NCI-H1694 (cell line): ENCODE data around the gene CHST15.

Experiments
- DNase-seq: peaks from one replicate; lab custom pipeline; 2025; lab: John Stamatoyannopoulos, UW

CHST15 gene

DNA sequence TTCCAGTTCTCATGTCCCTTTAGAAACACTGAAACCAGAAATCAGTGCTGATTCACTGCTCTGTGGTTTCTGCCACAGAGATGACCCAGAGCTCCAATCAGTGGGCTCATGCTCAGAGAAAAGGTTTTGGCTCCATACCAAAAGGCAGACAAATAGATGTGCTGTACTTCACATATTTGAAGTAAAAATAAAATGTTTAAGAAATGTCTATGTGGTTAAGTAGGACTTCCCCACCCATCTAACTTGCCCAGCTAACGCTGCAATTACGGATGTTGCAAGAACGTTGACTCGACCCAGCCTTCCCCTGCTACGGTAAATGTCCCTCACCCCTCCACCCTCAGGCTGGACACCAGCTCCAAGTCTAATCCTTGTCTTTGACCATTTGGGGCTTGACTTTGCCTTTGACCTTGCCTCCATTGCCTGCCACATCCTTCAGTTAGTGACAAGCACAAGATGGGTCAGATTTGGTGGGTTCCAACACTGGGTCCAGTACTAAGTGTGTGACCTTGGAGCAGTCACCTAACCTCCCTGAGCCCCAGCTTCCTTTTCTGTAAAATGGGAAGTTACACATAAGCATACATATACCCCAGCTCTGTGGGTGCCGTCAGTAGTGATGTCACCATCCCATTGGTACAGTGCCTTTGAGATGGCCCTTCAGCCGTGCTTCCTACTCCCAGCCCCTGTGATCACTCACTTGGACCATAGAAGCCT lies 95.8 kb downstream of the CHST15 start:
- DNase-seq, result no peak

- no peak for DNase-seq
Measured at GRCh38 chr10:123997013-123997412, 96.4 kb downstream of the CHST15 start.

GRCh38 chr10:123996302-123996701 lies 97.1 kb downstream of the CHST15 start:
- no peak for DNase-seq

- no peak for DNase-seq
Measured at GRCh38 chr10:123995461-123996131, 97.8 kb downstream of the CHST15 start.

GRCh38 chr10:123995082-123995460 lies 98.3 kb downstream of the CHST15 start:
- DNase-seq, result no peak

DNA sequence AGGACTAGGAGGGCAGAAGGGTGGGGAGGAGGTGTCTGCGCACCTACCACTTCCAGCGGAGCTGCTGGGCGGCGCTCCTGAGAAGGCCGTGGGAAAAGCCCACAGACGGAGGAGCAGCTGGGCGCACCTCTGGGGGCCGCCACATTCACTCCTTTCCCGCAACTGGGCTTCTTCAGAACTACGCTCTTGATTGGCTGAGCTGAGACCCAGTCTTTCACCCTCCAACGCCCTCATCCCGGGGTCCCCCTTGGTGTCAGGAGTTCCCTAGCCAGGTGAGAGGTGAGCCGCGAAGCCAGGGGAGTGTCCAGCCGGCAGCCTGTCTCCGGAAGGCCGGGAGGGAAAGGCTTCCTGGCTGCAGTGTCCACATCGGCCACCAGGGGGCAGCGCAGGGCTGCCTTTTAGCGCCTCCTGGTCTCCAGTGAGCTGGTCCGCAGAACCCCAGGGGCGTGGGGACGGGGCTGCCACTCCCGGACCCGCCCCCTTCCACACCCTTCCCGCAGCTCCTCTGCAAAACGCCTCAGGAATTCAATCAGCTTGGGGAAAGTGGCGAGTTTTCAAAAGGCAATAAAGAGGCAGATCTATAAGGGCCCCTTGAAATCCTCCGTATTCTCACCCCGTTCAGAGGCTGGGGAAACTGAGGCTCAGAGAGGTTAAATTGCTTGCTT lies 98.8 kb downstream of the CHST15 start:
- peak; percentile 13 for DNase-seq

DNA sequence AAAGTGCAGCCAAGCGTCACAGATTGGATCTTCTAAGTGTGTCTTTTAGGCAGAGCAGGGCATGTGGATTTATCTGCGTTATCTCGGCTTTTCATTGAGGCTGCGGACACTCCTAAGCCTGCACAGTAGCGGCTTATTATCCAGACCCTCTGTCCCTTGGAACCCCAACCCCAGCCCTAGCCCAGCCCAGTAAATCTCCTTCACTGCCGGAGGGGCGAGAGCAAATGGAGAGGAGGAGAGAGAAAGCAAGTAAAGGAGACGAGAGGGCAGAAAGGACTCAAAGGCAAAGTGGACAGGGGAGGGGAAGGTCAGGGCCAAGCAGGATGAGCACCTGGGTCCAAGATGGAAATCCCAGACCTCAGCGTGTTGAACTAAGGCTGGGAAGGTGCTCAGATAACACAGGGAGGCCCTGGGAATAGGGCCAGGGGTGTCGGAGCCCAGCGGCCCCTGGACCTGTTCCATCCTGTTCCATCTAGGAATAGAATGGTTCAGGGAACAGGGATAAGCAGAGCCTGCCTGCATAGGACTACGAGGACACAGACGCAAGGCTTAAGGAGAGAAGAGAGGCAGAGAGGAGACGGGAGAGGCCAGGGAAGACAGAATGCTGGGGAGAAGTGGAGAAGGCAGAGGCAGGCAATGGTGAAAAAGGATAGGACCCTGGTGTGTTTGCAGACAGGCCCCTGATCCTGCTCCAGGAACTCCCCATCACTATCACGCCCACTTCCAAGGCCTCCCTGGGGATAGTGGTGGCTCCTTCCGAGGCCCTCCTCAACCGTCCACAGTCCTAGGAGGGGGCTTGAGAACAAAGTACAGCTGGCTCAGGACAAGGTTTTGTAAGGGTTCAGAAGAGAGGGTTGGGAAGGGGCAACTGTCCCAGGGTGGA lies 99.6 kb downstream of the CHST15 start:
- DNase-seq, result no peak

DNA sequence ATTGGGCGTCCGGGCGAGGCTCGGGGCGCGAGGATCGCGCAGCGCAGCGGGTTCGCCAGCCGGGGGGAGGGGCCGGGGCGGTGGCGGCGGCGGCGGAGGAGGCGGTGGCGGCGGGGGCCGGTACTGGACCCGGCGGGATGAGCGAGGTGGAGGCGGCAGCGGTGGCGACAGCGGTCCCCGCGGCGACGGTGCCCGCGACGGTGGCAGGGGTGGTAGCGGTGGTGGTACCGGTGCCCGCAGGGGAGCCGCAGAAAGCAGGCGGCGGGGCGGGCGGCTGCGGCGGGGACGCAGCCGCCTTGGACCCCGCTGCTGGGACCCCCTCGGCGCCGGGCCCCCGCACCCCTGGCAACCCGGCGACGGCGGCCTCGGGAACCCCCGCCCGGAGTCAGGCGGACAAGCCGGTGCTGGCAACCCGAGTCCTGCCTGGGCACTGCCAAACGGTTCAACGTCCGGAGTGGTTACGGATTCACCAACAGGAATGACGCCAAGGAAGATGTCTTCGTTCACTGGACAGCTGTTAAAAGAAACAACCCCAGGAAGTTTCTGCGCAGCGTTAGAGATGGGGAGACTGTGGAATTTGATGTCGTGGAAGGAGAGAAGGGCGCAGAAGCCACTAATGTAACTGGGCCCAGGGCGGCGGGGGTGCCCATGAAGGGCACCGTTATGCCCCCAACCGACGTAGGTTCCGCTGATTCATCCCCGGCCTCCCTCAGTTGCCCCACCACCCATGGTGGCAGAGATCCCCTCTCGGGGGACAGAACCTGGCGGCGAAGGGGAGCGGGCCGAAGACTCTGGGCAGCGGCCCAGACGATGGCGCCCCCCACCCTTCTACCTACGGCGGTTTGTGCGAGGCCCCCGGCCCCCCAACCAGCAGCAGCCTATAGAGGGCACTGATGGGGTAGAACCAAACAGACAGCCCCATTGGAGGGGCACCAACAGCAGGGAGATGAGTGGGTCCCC lies 101.5 kb downstream of the CHST15 start:
- DNase-seq, result no peak

DNA sequence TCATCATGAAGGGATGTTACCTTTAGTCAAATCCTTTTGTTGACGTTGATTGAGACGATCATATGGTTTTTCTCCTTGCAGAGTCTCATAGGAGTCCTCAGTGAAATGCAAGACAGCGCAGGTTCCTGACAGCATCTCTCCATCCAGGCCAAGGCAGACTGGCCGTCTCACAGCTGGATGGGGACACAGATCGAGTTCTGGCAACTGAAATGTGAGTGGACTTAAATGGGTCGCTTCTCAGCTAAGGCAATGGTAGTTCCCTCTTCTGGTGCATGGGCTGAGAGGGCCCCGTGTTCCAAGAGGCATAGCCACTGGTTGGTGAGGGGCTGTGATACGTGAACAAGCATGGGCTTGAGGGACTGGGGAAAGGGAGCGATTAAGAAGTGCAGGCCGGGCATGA lies 102.5 kb downstream of the CHST15 start:
- DNase-seq, result no peak

GRCh38 chr10:123988694-123989093 lies 104.7 kb downstream of the CHST15 start:
- no peak for DNase-seq

DNA sequence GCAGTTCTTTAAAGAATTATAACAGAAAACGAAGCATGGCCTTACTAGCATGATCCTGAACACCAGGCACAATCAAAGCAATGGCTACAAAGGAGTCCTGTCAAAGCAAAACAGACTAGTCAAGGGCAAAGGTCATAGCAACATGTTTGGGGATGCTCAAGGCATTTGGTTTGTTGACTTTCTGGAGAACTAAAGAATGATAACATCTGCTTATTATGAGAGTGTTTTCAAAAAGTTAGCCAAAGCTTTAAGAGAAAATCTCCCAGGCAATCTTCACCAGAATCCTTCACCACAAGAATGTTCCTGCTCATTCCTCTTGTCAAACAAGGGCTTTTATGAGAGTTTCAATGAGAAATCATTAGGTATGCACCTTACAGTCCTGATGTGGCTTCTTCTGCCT lies 106.7 kb downstream of the CHST15 start:
- DNase-seq, result no peak

DNA sequence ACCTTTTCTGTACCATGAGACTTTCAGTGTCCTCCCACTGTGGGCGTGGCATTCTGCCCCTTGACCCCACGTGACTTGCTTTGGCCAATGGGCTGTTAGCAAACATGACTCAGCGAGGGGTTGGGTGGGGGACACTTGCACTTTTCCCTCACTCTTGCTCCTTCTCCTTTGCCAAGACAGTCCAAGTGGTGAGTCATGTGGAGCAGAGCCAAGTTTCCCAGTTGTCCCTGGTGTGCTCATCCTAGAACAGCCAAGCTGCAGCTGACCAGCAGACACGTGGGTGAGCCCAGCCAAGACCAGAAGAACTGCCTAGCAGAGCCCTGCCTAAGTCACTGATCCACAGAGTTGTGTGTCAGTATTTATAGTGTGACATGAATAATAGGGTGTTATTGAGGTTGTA lies 119.0 kb downstream of the CHST15 start:
- DNase-seq, result no peak

DNA sequence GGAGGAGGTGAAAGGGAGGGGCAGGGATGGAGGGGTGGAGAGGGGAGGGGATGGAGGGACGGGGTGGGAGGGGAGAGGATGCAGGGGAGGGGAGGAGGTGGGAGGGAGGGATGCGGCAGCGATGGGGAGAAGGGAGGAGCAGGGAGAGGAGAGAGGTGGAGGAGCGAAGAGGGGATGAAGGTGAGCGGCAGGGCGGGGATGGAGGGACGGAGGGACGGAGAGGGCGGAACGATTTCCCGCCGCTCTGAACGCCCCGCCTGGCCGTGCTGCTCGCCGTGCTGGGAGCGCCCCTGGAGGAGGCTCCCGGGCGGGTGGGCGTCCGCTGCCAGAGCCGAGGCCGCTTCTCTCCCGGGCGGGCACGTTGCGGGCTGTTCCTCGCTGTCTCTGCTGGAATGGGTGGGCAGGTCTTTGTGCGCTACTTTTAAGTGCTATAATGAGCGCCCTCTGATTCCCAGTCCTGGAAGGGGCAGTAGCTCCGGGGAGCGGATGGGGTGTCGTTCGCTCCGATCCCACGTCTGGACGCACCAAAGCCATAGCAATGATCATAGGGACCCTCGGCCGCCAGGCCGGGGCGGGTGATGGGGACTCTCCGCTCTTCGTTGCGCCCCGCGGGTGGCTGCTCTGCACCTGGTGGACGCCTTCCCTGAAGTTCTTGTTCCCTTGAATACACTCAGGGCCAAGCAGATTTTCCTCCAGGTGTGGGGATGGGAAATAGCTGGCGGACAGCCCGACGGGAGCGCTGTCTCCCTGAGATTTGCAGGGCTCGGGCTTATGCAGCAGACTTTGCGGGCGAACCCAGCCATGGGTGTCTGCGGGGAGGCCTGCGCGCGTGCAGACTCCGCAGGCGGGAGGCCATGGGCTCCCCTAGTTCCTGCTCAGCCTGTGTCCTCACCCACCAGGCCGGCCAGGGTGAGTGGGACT lies 120.7 kb downstream of the CHST15 start:
- no peak for DNase-seq

DNA sequence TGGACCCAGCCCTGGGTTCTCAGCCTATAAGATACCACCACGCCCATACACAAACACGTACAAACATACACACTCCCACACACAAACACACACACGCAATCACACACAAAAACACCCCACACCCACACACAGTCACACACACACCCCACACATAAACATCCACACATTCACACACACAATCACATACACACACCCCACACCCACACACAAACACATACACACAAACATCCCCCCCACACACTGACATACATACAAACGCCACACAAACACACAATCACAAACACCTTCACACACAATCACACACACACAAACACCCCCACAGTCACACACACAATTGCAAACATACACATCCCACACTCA lies 122.5 kb downstream of the CHST15 start:
- DNase-seq, result no peak

- DNase-seq, result no peak
Measured at GRCh38 chr10:123970207-123970926, 123.0 kb downstream of the CHST15 start.

GRCh38 chr10:123967626-123968243 lies 125.7 kb downstream of the CHST15 start:
- DNase-seq, result peak; percentile 14

DNA sequence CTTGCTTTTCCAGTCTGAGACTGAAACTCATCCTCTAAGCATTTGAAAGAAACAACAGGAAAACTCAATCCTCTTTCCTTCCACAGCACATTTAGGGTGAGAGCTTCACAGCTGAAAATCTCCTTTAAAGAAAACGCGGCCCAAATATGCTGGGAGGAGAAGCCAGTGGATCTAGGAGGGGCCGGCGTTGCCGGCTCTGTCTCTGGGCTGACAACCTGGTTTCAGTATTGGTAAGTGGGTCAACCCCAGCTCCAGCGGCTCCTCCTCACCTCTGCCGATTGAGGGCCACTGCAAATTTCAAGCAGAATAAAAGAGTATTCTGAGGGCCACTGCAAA lies 126.5 kb downstream of the CHST15 start:
- no peak for DNase-seq

- no peak for DNase-seq
Measured at GRCh38 chr10:123965973-123966895, 127.2 kb downstream of the CHST15 start.
